Stomach (tissue), 4 donors: ENCODE data around the gene NTM.

Source experiments
- CTCF ChIP-seq, 7 experiments: fragments of 450-650 bp in 4 of 7; fragments of 200-600 bp in 3 of 7; sonication (generic) in 3 of 7; IDR thresholded peaks; one replicate each; pipeline ENCODE4 v1.5.1; 2016 to 2019; ENCODE audit warnings: antibody characterized with exemption in 7 of 7, control low read depth in 2 of 7, mild to moderate bottlenecking in 1 of 7
- EP300 ChIP-seq: sonication (generic); formaldehyde crosslinking; IDR thresholded peaks from one replicate; pipeline ENCODE4 v1.6.1; 2017; ENCODE audit warnings: antibody characterized with exemption
- POLR2A ChIP-seq, 4 donors: fragments of 450-650 bp; IDR thresholded peaks; one replicate each; pipeline ENCODE4 v1.6.1; 2016; ENCODE audit warnings: antibody characterized with exemption in 4 of 4, control low read depth in 2 of 4, mild to moderate bottlenecking in 1 of 4, moderate library complexity in 1 of 4

GRCh38 chr11:132095230-132096131 lies 725.1 kb downstream of the NTM start:
- no peak for TF ChIP-seq CTCF (IDR thresholded peaks at IDR 0.05)
- no peak for TF ChIP-seq EP300
- no peak for TF ChIP-seq POLR2A (IDR thresholded peaks at IDR 0.05)
